ENCODE data around the gene CWH43.
"Not testable (repeated sequence)": the region's sequence is repeated elsewhere in the genome, so short reads cannot be mapped to it uniquely, and the experiment has no call there.

Gene CWH43

GRCh38 chr4:49098034-49098759 is 112.1 kb downstream of the CWH43 start:
- not testable (repeated sequence) for FAIRE-seq

GRCh38 chr4:49099831-49100444 is 113.9 kb downstream of the CWH43 start:
- FAIRE-seq, result not testable (repeated sequence)

- FAIRE-seq, result not testable (repeated sequence)
Observed at GRCh38 chr4:49102344-49102898, 116.3 kb downstream of the CWH43 start.

- not testable (repeated sequence) for FAIRE-seq
Observed at GRCh38 chr4:49103436-49104136, 117.5 kb downstream of the CWH43 start.

GRCh38 chr4:49104231-49104930 is 118.3 kb downstream of the CWH43 start:
- not testable (repeated sequence) for FAIRE-seq

GRCh38 chr4:49105248-49105904 is 119.3 kb downstream of the CWH43 start:
- FAIRE-seq, result not testable (repeated sequence)

- not testable (repeated sequence) for FAIRE-seq
Observed at GRCh38 chr4:49107262-49107661, 121.2 kb downstream of the CWH43 start.

GRCh38 chr4:49108183-49108978 is 122.3 kb downstream of the CWH43 start:
- FAIRE-seq, result not testable (repeated sequence)

GRCh38 chr4:49109567-49110166 is 123.6 kb downstream of the CWH43 start:
- FAIRE-seq, result not testable (repeated sequence)

GRCh38 chr4:49110579-49110978 is 124.5 kb downstream of the CWH43 start:
- not testable (repeated sequence) for FAIRE-seq
